Mucosa of descending colon (tissue), 3 donors: ENCODE measurements around the gene EEF1AKMT2. TPM values are rescaled to one million over a fixed set of nuclear protein-coding genes. Genes with fewer than 3 reads are reported as not detected.
A peak's percentile ranks its signal among the peaks of the same experiment; 100 is the strongest.

Experiments
- ATAC-seq: fragments of 200-7000 bp; cut with Tn5 transposase; one replicate; pipeline ENCODE4 v1.9.1; 2020; ENCODE audit warnings: mild to moderate bottlenecking, moderate library complexity
- DNase-seq, 3 donors: peaks; one replicate each; pipeline ENCODE4 v3.0.0-alpha.2; 2020
- H3K36me3 ChIP-seq: fragments of 200-600 bp; one replicate; pipeline ENCODE4 v1.8.0; 2021; ENCODE audit warnings: low read depth, mild to moderate bottlenecking
- H3K4me1 ChIP-seq: fragments of 200-600 bp; one replicate; pipeline ENCODE4 v1.8.0; 2021; ENCODE audit warnings: low read depth, mild to moderate bottlenecking
- H3K4me3 ChIP-seq: fragments of 200-600 bp; one replicate; pipeline ENCODE4 v1.8.0; 2021; ENCODE audit warnings: mild to moderate bottlenecking
- H3K9me3 ChIP-seq: fragments of 200-600 bp; one replicate; pipeline ENCODE4 v1.8.0; 2021; ENCODE audit warnings: mild to moderate bottlenecking
- intact Hi-C, 2 donors: fragments of 100-400 bp; cut with DNase I in 1 of 2; cut with micrococcal nuclease in 1 of 2; formaldehyde crosslinking; loops; one replicate each; pipeline versions ENCODE4 v1.11.0 to v1.11.1; 2022; cut with DNase I, micrococcal nuclease
- total RNA-seq, 3 donors: library from RNA; stranded (reverse); fragmentation: NEBNext Ultra II Directional in 2 of 3; extraction: Animal tissue kit (Norgen Biotek cat#: 25700) in 2 of 3; gene quantifications; one replicate each; pipeline versions ENCODE4 v1.2.1 to v1.2.4, GENCODE V29; 2021 to 2023
- TF ChIP-seq, protein P1 (sequence below): fragments of 200-600 bp; IDR thresholded peaks from one replicate; pipeline ENCODE4 v1.8.0; 2022; ENCODE audit warnings: antibody characterized with exemption, mild to moderate bottlenecking
- donor health status: DM: no; HTN: no; CAD: no; lungs with moderate emphysema.
- donor health status: DM: no; HTN: no; CAD: no.
- donor health status: DM: no; HTN: yes; CAD: no.

The EEF1AKMT2 gene
- total RNA-seq, 3 donors from 2014 or later = 14.4 to 19.3 (median 18.0) TPM

DNA sequence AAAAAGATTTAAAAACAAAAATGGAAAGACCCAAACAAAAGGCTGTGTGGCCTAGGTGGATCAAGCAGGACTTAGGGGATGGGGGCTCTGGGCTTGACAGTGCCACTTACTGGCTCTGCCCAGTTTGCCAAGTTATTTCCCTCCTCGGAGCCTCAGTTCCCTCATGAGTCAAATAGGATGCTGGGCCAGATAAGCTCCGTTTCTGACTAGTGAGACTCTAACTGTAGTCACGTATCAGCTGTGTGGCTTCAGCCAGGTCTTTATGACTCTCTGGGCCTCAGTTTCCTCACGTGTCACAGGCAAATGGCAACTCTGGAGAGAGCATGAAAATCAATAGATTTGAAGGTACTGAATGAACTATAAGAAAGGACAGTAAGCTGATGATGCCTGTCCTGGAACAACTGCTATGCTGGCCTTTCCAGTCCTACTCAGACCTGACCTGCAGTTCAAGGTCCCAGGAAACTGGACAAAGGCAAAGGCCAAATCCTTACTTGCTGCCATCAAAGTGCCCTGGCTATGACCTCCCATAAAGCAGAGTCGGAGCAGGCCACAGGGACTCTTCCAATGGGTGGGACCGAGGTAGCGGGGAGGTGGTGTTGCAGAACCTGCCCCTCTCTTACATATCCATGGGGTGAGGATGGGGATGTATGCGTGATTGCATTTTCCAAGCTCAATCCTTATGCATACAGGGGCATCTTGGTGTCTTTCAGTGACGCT, 74.5 kb downstream of the EEF1AKMT2 start:
- H3K4me3 ChIP-seq = no peak overlapping the region
- peak in 1 of 3 donors; percentile 48 for DNase-seq
- H3K36me3 ChIP-seq = no peaks in the 10 kb centered on the region
- TF ChIP-seq, protein P1, sequence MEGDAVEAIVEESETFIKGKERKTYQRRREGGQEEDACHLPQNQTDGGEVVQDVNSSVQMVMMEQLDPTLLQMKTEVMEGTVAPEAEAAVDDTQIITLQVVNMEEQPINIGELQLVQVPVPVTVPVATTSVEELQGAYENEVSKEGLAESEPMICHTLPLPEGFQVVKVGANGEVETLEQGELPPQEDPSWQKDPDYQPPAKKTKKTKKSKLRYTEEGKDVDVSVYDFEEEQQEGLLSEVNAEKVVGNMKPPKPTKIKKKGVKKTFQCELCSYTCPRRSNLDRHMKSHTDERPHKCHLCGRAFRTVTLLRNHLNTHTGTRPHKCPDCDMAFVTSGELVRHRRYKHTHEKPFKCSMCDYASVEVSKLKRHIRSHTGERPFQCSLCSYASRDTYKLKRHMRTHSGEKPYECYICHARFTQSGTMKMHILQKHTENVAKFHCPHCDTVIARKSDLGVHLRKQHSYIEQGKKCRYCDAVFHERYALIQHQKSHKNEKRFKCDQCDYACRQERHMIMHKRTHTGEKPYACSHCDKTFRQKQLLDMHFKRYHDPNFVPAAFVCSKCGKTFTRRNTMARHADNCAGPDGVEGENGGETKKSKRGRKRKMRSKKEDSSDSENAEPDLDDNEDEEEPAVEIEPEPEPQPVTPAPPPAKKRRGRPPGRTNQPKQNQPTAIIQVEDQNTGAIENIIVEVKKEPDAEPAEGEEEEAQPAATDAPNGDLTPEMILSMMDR = no peak
- intact Hi-C loops = no loop called here
- peaks cover 49% of the 10 kb centered on the region for H3K4me1 ChIP-seq
- no peak for ATAC-seq
- no peaks in the 10 kb centered on the region for H3K9me3 ChIP-seq

DNA sequence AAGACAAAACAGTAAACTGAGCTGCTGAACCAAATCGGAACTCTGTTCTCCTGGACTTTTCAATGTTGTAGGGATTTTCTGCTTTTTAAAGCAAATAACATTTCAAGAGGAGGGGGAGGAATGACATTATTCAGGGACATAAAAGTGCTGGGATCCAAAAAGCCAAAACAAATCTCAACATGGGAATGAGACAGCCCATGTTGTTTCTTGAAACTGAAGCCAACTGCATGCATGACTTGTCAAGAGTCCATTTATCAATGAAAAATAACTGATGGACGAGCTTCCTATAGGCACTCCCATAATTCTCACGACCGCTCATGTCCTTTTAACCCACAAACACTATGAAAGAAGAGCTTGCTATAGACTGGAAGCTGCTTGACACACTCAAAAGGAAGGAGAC, 75.3 kb downstream of the EEF1AKMT2 start:
- intact Hi-C loops = no loop called here
- TF ChIP-seq, protein P1 = no peak
- H3K4me3 ChIP-seq = no peak overlapping the region
- ATAC-seq (no peak), DNase-seq (no peak)
- peaks cover 41% of the 10 kb centered on the region for H3K4me1 ChIP-seq
- no peaks in the 10 kb centered on the region for H3K36me3 ChIP-seq
- no peaks in the 10 kb centered on the region for H3K9me3 ChIP-seq

DNA sequence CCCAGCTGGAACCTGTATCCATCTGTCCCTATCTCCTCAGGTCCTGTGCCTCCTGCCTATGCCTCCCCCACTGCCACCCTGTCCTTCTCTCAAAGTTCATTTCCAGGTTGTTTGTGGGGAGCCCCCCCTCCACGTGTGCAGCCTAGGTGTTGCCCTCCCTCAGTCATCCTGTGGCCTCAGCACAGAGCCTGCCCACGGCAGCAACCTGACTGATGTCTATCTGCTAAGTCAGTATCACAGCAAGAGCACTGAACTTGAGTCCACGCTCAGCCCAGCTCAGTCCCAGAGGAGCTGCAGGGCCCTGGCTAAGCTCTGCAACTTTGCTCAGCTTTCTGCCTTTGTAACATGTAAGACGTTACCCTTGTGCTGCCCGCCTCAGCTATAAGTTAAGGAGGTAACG, 76.2 kb downstream of the EEF1AKMT2 start:
- no peak overlapping the region for H3K4me3 ChIP-seq
- TF ChIP-seq, protein P1 = no peak
- no peaks in the 10 kb centered on the region for H3K36me3 ChIP-seq
- peaks cover 42% of the 10 kb centered on the region for H3K4me1 ChIP-seq
- peak in 2 of 3 donors; percentile 33 to 48 for DNase-seq
- ATAC-seq = no peak
- no peaks in the 10 kb centered on the region for H3K9me3 ChIP-seq
- intact Hi-C loops = no loop called here

DNA sequence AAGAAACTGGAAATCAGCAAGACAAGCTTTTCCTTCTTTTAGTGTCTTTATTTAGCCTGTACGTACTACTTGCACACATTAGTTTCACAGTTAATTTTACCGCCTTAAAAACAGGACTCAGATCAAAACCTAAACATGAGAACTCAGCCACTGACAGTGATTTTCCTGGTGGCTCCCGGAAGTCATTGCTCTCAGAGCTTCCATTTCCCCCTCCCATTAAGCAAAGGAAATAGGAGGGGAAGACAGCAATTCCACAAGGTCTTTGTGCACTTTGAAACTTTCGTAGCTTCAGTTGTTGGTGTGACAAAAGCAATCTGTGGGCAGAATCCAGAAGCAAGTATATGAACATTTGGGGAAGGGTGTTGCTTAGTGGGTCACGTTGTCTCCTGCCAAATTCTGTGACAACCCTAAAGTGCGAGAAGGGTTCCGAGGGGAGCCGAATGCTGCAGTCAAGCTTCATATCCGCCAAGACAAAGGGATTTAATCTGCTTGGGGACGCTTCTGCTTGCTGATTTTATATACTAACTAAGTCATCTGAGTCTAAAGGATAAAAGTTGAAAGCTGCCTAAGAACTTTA, 77.9 kb downstream of the EEF1AKMT2 start:
- no peak overlapping the region for H3K4me3 ChIP-seq
- ATAC-seq (no peak), DNase-seq (peak in 1 of 3 donors; percentile 5)
- TF ChIP-seq, protein P1 = no peak
- no peaks in the 10 kb centered on the region for H3K9me3 ChIP-seq
- H3K4me1 ChIP-seq = peaks cover 47% of the 10 kb centered on the region
- intact Hi-C loops = no loop called here
- no peaks in the 10 kb centered on the region for H3K36me3 ChIP-seq

DNA sequence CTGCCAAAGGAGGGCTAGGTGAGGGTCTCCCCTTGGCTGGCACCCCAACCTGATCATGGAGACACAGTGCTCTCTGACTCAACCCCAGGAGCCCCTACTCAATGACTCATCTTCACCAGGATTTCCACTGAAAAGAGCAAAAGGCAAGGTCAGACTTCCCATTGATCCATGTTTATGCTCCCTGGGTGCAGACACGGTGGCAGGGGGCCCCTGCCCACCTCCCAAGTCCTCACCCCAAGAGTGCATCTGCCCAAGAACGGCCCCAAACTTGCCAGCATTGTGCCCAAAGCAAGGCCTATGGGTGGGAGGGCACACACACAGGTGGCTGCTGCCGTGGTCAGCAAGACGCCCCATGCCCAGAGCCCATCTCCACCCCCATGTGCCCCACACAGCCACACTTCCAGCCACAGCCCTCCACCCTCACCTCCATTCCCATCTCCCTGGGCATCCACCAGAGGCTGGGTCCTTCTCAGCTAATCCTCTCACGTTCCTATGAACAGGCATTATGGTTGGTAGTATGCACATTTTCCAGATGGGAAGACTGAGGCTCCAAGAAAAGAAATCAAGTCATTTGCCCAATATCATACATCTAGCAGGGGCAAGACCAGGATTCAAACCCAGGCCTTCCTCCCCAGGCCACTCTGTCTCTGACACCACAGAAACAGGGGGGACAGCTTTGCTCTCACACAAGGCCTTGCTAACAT, 78.8 kb downstream of the EEF1AKMT2 start:
- ATAC-seq (no peak), DNase-seq (peak in 2 of 3 donors; percentile 23 to 48)
- peaks cover 47% of the 10 kb centered on the region for H3K4me1 ChIP-seq
- TF ChIP-seq, protein P1 = no peak
- intact Hi-C loops = no loop called here
- H3K9me3 ChIP-seq = no peaks in the 10 kb centered on the region
- no peak overlapping the region for H3K4me3 ChIP-seq
- no peaks in the 10 kb centered on the region for H3K36me3 ChIP-seq
